Measurements from ENCODE around the gene KRT83. TPM values are rescaled to one million over a fixed set of nuclear protein-coding genes. Genes with fewer than 3 reads are reported as not detected.

KRT83 gene
- total RNA-seq, 1 experiment from 2014 or later = 0.05 TPM

- no peak for DNase-seq (ENCODE audit: low read depth)
These were observed 53.9 kb downstream of the KRT83 start for GRCh38 chr12:52267266-52267665.

- no peak for DNase-seq (ENCODE audit: low read depth)
These were observed 54.7 kb downstream of the KRT83 start for GRCh38 chr12:52266514-52266913.

- DNase-seq (ENCODE audit: low read depth) = no peak
These were observed 56.8 kb downstream of the KRT83 start for GRCh38 chr12:52264435-52264825.

Other genes with a start within 250 kb of the KRT83 start
- gene SMIM41, start 241.7 kb downstream of the KRT83 start, total RNA-seq (2014; rRNA removed; shearing (Covaris generic)) = not detected in 2 replicates
- gene KRT80, start 129.4 kb downstream of the KRT83 start, total RNA-seq (2014; rRNA removed; shearing (Covaris generic)) = 6.7 and 8.2 TPM in 2 replicates
- gene KRT7, start 88.2 kb downstream of the KRT83 start, total RNA-seq (2014; rRNA removed; shearing (Covaris generic)) = 4.9 and 5.1 TPM in 2 replicates
- gene KRT86, start 46.8 kb downstream of the KRT83 start, total RNA-seq (2014; rRNA removed; shearing (Covaris generic)) = 1.2 TPM in 2 replicates
- 235 and 270 TPM in 2 replicates for gene KRT81, start 29.9 kb downstream of the KRT83 start, total RNA-seq (2014; rRNA removed; shearing (Covaris generic))
- not detected in 2 replicates for gene KRT85, start 46.1 kb upstream of the KRT83 start, total RNA-seq (2014; rRNA removed; shearing (Covaris generic))
- not detected in 2 replicates for gene KRT84, start 64.3 kb upstream of the KRT83 start, total RNA-seq (2014; rRNA removed; shearing (Covaris generic))
- gene KRT82, start 84.9 kb upstream of the KRT83 start, total RNA-seq (2014; rRNA removed; shearing (Covaris generic)) = not detected in 2 replicates
- gene KRT75, start 113.0 kb upstream of the KRT83 start, total RNA-seq (2014; rRNA removed; shearing (Covaris generic)) = not detected in 2 replicates
- not detected in 2 replicates for gene KRT6B, start 130.7 kb upstream of the KRT83 start, total RNA-seq (2014; rRNA removed; shearing (Covaris generic))
- gene KRT6C, start 152.4 kb upstream of the KRT83 start, total RNA-seq (2014; rRNA removed; shearing (Covaris generic)) = not detected in 2 replicates
- gene KRT6A, start 171.9 kb upstream of the KRT83 start, total RNA-seq (2014; rRNA removed; shearing (Covaris generic)) = not detected in 2 replicates
- not detected in 2 replicates for gene KRT5, start 199.0 kb upstream of the KRT83 start, total RNA-seq (2014; rRNA removed; shearing (Covaris generic))
- gene KRT71, start 231.7 kb upstream of the KRT83 start, total RNA-seq (2014; rRNA removed; shearing (Covaris generic)) = not detected in 2 replicates

Measured in HT1080 (cell line).